ENCODE measurements around the gene LARP6.

GRCh38 chr15:70810916-70811578 is 42.9 kb downstream of the LARP6 start:
- TF ChIP-seq CTCF (optimal IDR thresholded peaks at IDR 0.05 in 1 of 3, IDR thresholded peaks at IDR 0.05 in 1 of 3, conservative IDR thresholded peaks at IDR 0.05 in 1 of 3; ENCODE audit: extremely low read depth in 1 of 3, insufficient read depth in 2 of 3, low read length in 3 of 3) (no peak), EZH2 (IDR thresholded peaks at IDR 0.05; ENCODE audit: low read length) (no peak)

Data from keratinocyte (primary cell).